Tibial nerve (tissue), 4 donors: ENCODE results near the gene OXER1.

Experiments
- CTCF ChIP-seq, 5 experiments: fragments of 200-600 bp in 3 of 5; fragments of 450-650 bp in 2 of 5; sonication (generic) in 3 of 5; IDR thresholded peaks; one replicate each; pipeline ENCODE4 v1.5.1; 2016 to 2019; ENCODE audit warnings: antibody characterized with exemption in 5 of 5, mild to moderate bottlenecking in 3 of 5, moderate library complexity in 2 of 5
- EP300 ChIP-seq, 2 donors: sonication (generic); formaldehyde crosslinking; IDR thresholded peaks; one replicate each; pipeline ENCODE4 v1.6.1; 2017; ENCODE audit warnings: antibody characterized with exemption in 2 of 2, mild to moderate bottlenecking in 1 of 2

- TF ChIP-seq CTCF (IDR thresholded peaks at IDR 0.05) (no peak), EP300 (IDR thresholded peaks at IDR 0.05) (no peak)
These were observed 23.5 kb upstream of the OXER1 start for GRCh38 chr2:42787424-42787787.
